HEK293T (cell line): Measurements from ENCODE around the gene RAPGEF4.

Experiments
- CTCF ChIA-PET: fragments of 350-600 bp; formaldehyde crosslinking; extraction: SDS; loops from one replicate; lab custom pipeline; 2021; ENCODE audit warnings: antibody characterized with exemption, inconsistent platforms; lab: Yijun Ruan, JAX
- POLR2A ChIA-PET: fragments of 350-600 bp; formaldehyde crosslinking; extraction: SDS; loops from one replicate; lab custom pipeline; 2020; ENCODE audit warnings: antibody characterized with exemption, inconsistent platforms; lab: Yijun Ruan, JAX
- DNase-seq: peaks from one replicate; pipeline ENCODE4 v3.0.0; 2012; ENCODE audit warnings: mixed read lengths; ENCODE audit errors: extremely low spot score
- ARNT ChIP-seq: fragments of 450-650 bp; IDR thresholded peaks from 2 replicates; pipeline ENCODE4 v1.6.1; 2017; ENCODE audit warnings: mild to moderate bottlenecking
- BHLHE40 ChIP-seq: fragments of 450-650 bp; IDR thresholded peaks from 2 replicates; pipeline ENCODE4 v1.6.1; 2016; ENCODE audit warnings: mild to moderate bottlenecking, moderate library complexity, borderline replicate concordance
- CTBP1 ChIP-seq: fragments of 450-650 bp; IDR thresholded peaks from 2 replicates; pipeline ENCODE4 v1.6.1; 2016; ENCODE audit warnings: borderline replicate concordance
- ELF4 ChIP-seq: fragments of 450-650 bp; IDR thresholded peaks from 2 replicates; pipeline ENCODE4 v1.6.1; 2017; ENCODE audit warnings: antibody characterized with exemption
- FOXA1 ChIP-seq: fragments of 450-650 bp; IDR thresholded peaks from 2 replicates; pipeline ENCODE4 v1.6.1; 2016; ENCODE audit warnings: mild to moderate bottlenecking
- FOXK2 ChIP-seq: fragments of 450-650 bp; IDR thresholded peaks from 2 replicates; pipeline ENCODE4 v1.6.1; 2016; ENCODE audit warnings: mild to moderate bottlenecking
- FOXM1 ChIP-seq: fragments of 450-650 bp; IDR thresholded peaks from 2 replicates; pipeline ENCODE4 v1.6.1; 2017; ENCODE audit warnings: mild to moderate bottlenecking, borderline replicate concordance
- HDGF ChIP-seq: fragments of 450-650 bp; IDR thresholded peaks from 2 replicates; pipeline ENCODE4 v1.6.1; 2017; ENCODE audit warnings: antibody characterized with exemption, borderline replicate concordance
- L3MBTL2 ChIP-seq: fragments of 450-650 bp; conservative IDR thresholded peaks from 2 replicates; pipeline ENCODE4 v1.6.1; 2016; ENCODE audit warnings: mild to moderate bottlenecking
- LEF1 ChIP-seq: fragments of 450-650 bp; IDR thresholded peaks from 2 replicates; pipeline ENCODE4 v1.6.1; 2017; ENCODE audit warnings: mild to moderate bottlenecking, borderline replicate concordance
- NFRKB ChIP-seq: fragments of 450-650 bp; IDR thresholded peaks from 2 replicates; pipeline ENCODE4 v1.6.1; 2016; ENCODE audit warnings: mild to moderate bottlenecking, moderate library complexity
- PKNOX1 ChIP-seq: fragments of 450-650 bp; IDR thresholded peaks from 2 replicates; pipeline ENCODE4 v1.6.1; 2016
- SP1 ChIP-seq: fragments of 450-650 bp; IDR thresholded peaks from 2 replicates; pipeline ENCODE4 v1.6.1; 2017
- SUZ12 ChIP-seq: fragments of 450-650 bp; IDR thresholded peaks from 2 replicates; pipeline ENCODE4 v1.6.1; 2016; ENCODE audit warnings: mild to moderate bottlenecking
- TARDBP ChIP-seq: fragments of 450-650 bp; IDR thresholded peaks from 2 replicates; pipeline ENCODE4 v1.6.1; 2016
- ZNF384 ChIP-seq: fragments of 450-650 bp; IDR thresholded peaks from 2 replicates; pipeline ENCODE4 v1.6.1; 2016

Gene RAPGEF4

DNA sequence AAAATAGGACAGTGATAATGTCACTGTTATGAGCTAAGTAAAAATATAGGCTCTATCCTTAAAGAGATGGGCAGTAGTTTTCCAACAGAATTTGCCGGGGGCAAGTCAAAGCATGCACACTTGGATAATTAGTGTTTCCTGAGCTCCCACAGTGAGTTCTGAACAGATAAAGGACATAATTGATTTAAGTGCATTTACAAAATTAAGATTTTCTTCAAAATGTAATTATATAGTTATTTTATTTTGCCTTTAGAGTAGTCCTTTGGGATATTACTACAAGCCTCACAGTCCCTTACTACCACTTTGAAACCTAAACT lies 107.6 kb downstream of the RAPGEF4 start:
- ChIA-PET CTCF (interaction anchor here (0.7 to 1.1 kb wide), 2 partner anchors 28 to 30 kb away, joined by 3 to 5 read pairs; no protein-coding TSS in a partner anchor), POLR2A (no interaction called here)
- TF ChIP-seq FOXM1 (no peak), FOXK2 (no peak), ARNT (no peak), SP1 (no peak), CTBP1 (no peak), ELF4 (no peak), TARDBP (no peak), SUZ12 (no peak), FOXA1 (no peak), LEF1 (no peak), L3MBTL2 (no peak)
- no peak for DNase-seq

DNA sequence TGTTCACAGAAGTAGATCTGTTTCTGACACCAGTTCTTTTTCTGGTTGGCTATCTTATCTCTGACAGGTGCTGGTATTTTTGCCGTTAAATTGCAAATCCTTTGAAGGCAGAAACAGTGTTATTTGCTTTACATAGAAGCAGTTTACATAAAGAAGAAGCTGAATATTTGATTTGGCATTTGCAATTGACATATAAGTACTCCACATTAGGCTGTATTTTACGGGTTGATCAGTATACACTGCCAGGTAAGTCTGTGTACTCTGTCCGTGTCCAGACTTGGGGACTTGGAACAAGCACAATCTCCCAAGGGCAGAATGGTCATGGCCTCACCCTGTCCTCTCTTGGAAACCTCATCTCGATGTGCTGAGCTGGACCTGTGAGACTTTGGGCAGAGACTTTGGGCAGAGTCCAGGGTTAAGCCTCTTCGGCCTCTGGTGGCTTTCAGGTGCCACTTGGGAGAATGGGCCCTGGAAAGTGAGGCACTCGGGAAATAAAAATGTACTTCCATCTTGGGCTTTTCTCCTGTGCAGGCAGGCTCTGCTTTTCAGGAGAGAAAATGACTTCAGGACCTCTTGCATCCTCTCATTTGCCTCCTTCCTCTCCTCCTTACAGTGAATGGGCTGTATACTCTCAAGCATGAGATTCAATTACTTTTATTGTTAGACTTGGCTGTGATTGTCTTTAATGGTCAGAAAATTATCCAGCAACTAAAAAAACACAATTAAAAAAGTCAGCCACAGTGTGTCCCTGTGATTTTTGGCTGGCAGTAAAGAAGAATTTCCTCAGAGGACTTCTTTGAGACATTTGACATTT lies 108.5 kb downstream of the RAPGEF4 start:
- ChIA-PET POLR2A (no interaction called here), CTCF (interaction anchor here (0.7 to 1.2 kb wide), 3 partner anchors 29 to 88 kb away, joined by 3 to 5 read pairs (median 3); no protein-coding TSS in a partner anchor)
- no peak for TF ChIP-seq SUZ12
- no peak for TF ChIP-seq TARDBP
- no peak for TF ChIP-seq ZNF384
- no peak for TF ChIP-seq LEF1
- TF ChIP-seq NFRKB = no peak
- TF ChIP-seq ARNT = no peak
- TF ChIP-seq PKNOX1 = no peak
- DNase-seq = no peak

DNA sequence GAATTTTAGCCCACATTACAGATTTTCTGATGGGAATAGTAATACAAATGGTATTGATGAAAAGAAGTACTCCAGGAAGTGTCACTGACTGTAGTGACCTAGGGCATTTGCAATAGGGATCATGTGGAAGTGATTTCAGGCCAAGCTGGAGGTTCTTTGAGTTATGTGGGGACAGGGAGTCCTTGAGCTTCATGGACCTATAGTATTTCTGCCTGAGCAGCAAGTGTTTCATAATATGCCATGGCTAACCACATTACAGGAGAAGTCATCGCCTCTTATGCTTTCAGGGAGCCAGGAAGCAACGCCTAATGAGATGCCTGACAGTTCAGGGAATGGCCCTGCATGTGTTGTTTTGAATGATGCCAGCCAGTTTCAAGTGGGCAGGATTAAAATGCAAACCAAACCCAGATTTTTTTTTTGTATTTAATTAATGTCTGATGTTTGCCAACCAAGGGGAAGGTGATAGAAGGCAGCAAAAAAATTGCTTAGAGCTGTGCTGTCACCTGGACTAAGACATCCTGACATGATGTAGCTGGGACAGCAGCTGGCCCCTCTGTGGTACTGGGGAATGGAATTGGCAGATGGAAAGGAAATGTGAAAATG lies 109.5 kb downstream of the RAPGEF4 start:
- CTCF ChIA-PET = interaction anchor here (1.2 kb wide), 1 partner anchor 86 kb away, joined by 3 read pairs; no protein-coding TSS in a partner anchor
- POLR2A ChIA-PET = no interaction called here

DNA sequence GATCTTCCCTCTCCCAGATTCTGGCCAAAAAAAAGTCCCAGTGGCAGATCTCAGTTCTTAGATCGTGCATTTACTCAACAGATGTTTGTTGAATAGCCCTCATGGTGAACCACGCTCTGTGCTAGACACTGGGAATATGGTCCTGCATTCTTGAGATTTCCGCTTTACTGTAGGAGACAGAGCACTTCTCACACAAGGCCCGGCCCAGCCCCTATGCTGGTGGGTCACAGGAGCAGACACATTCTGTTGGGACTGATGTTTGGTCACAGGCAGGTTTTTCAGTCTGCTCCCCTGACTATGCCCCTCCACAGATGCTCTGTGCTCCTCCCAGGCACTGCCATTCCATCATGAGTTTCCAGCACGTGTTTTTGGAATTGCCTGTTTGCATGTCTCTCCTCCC lies 110.9 kb downstream of the RAPGEF4 start:
- TF ChIP-seq LEF1 = no peak
- no peak for TF ChIP-seq BHLHE40
- TF ChIP-seq FOXA1 = no peak
- TF ChIP-seq ZNF384 = no peak
- CTCF ChIA-PET = no interaction called here
- POLR2A ChIA-PET = no interaction called here
- no peak for DNase-seq

More for the DNA sequence above, 109.5 kb downstream of the RAPGEF4 start:
- TF ChIP-seq PKNOX1 = no peak
- no peak for TF ChIP-seq FOXA1
- no peak for TF ChIP-seq SUZ12
- no peak for TF ChIP-seq ZNF384
- no peak for TF ChIP-seq CTBP1
- TF ChIP-seq FOXM1 = no peak
- no peak for DNase-seq

DNA sequence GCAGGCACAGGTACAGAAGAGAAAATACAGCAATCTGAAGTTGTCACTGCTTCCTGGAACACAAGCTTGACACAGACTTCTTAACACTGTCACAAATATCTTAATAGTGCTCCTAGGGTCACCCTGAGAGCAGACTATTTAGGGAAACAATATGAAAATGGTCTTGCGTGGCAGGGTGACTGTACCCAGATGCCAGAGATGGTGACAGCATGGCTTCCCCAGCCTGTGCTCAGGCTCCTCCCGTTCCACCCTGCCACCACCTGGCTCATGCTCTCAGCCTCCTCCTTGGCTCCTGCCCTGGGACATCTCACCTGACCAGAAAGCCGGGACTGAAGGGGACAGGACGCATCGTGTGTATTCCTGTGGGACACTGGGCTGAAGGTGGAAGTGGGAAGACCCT lies 111.5 kb downstream of the RAPGEF4 start:
- POLR2A ChIA-PET = interaction anchor here (1.8 kb wide), 1 partner anchor 13 kb away, joined by 4 read pairs; no protein-coding TSS in a partner anchor
- TF ChIP-seq L3MBTL2 = no peak
- no peak for TF ChIP-seq NFRKB
- TF ChIP-seq FOXK2 = no peak
- TF ChIP-seq ZNF384 = no peak
- TF ChIP-seq PKNOX1 = no peak
- TF ChIP-seq HDGF = no peak
- TF ChIP-seq FOXA1 = no peak
- no peak for TF ChIP-seq ARNT
- DNase-seq = no peak
- CTCF ChIA-PET = no interaction called here

- ChIA-PET CTCF (no interaction called here), POLR2A (interaction anchor here (1.8 kb wide), 1 partner anchor 12 kb away, joined by 4 read pairs; no protein-coding TSS in a partner anchor)
- TF ChIP-seq TARDBP (no peak), FOXK2 (no peak), NFRKB (no peak), FOXA1 (no peak), ZNF384 (no peak), LEF1 (no peak), PKNOX1 (no peak), FOXM1 (no peak), CTBP1 (no peak), BHLHE40 (no peak), ARNT (no peak)
- DNase-seq = no peak
Measured at GRCh38 chr2:172848519-172848918, 112.9 kb downstream of the RAPGEF4 start.
